Measurements from ENCODE around the gene ZBTB24. TPM values are rescaled to one million over a fixed set of nuclear protein-coding genes. Genes with fewer than 3 reads are reported as not detected.

Gene ZBTB24
- total and polyA plus RNA-seq, 2 donors (not counting 3 experiments of a cell fraction or from before 2014, with no cell fraction given): 1.9 to 6.2 TPM

GRCh38 chr6:109510358-109510757 lies 27.3 kb upstream of the ZBTB24 start:
- H3K27ac ChIP-seq (ENCODE audit: insufficient read depth, low read depth, low read length): no peak overlapping the region
- no peaks in the 10 kb centered on the region for H4K20me1 ChIP-seq (replicated peaks; ENCODE audit: control insufficient read depth, extremely low read depth, insufficient read depth, low read length)
- BruUV-seq (replicated peaks): no TSS peak
- H3K9me3 ChIP-seq (replicated peaks; ENCODE audit: control insufficient read depth, insufficient read depth, low read length): no peaks in the 10 kb centered on the region
- H3K9ac ChIP-seq (replicated peaks; ENCODE audit: extremely low read depth, insufficient read depth, low read length): no peak overlapping the region
- intact Hi-C loops (cut with micrococcal nuclease) (no loop called here), dilution Hi-C loops (cut with MboI; ENCODE audit: extremely low pct_ligation_motif_present, low sequenced_read_pairs) (no loop called here)
- H3K4me3 ChIP-seq (replicated peaks in 1 of 3; ENCODE audit: insufficient read depth in 1 of 3, low read depth in 1 of 3, low read length in 3 of 3): no peak overlapping the region
- DNase-seq (ENCODE audit: low read depth, low spot score): no peak
- POLR2A ChIA-PET: no interaction called here
- H3K4me1 ChIP-seq (ENCODE audit: control insufficient read depth, extremely low read depth, insufficient read depth, low read length): no peaks in the 10 kb centered on the region
- no peak overlapping the region for H3K4me2 ChIP-seq (ENCODE audit: insufficient read depth, low read length)
- H3K9me1 ChIP-seq (replicated peaks; ENCODE audit: control insufficient read depth, extremely low read depth, insufficient read depth, low read length): no peaks in the 10 kb centered on the region
- TF ChIP-seq POLR2A (IDR thresholded peaks at IDR 0.05; ENCODE audit: low read depth, low read length): no peak
- TF ChIP-seq GATA2 (IDR thresholded peaks at IDR 0.05; ENCODE audit: insufficient read depth, insufficient read length, low read depth, low read length): no peak
- TF ChIP-seq MYC (IDR thresholded peaks at IDR 0.05; ENCODE audit: low read depth, low read length): no peak
- TF ChIP-seq POLR2AphosphoS5 (IDR thresholded peaks at IDR 0.05; ENCODE audit: insufficient read depth, low read depth, low read length): no peak
- TF ChIP-seq JUN (IDR thresholded peaks at IDR 0.05; ENCODE audit: borderline replicate concordance, insufficient read depth, insufficient read length, low read depth): no peak
- no peak for TF ChIP-seq CTCF (IDR thresholded peaks at IDR 0.05; ENCODE audit: extremely low read depth in 1 of 2, insufficient read depth in 1 of 2, low read depth in 1 of 2, low read length in 2 of 2)
- no peak for TF ChIP-seq EZH2 (IDR thresholded peaks at IDR 0.05; ENCODE audit: borderline replicate concordance, low read depth, low read length, severe bottlenecking)
- TF ChIP-seq FOS (IDR thresholded peaks at IDR 0.05; ENCODE audit: borderline replicate concordance, insufficient read depth, low read length): no peak
- no peak for TF ChIP-seq MAX (IDR thresholded peaks at IDR 0.05; ENCODE audit: insufficient read depth, insufficient read length)
- no peak overlapping the region for H2AFZ ChIP-seq (ENCODE audit: low read depth, low read length)
- no peak for FAIRE-seq
- peaks cover 2 to 5% of the 10 kb centered on the region in 2 experiments for H3K27me3 ChIP-seq (ENCODE audit: control insufficient read depth in 2 of 2, insufficient read depth in 2 of 2, low read length in 2 of 2)
- H3K36me3 ChIP-seq (ENCODE audit: control insufficient read depth in 2 of 2, extremely low read depth in 1 of 2, insufficient read depth in 2 of 2, low read length in 2 of 2): no peaks in the 10 kb centered on the region
- CTCF ChIA-PET: interaction anchor here (1.6 kb wide), 1 partner anchor 10 kb away, joined by 6 read pairs; no protein-coding TSS in a partner anchor
- no peaks in the 10 kb centered on the region for H3K79me2 ChIP-seq (ENCODE audit: control insufficient read depth, insufficient read depth, low read length)

All from endothelial cell of umbilical vein (primary cell).